Astrocyte (in vitro differentiated cells and primary cell): ENCODE data around the gene RALGAPB. TPM values are rescaled to one million over a fixed set of nuclear protein-coding genes. Genes with fewer than 3 reads are reported as not detected.

ENCODE experiments used
- DNase-seq: peaks from one replicate; pipeline ENCODE4 v3.0.0-alpha.2; 2010; ENCODE audit warnings: low read depth
- FAIRE-seq: peaks from 2 replicates; lab custom pipeline; 2011; peaks lifted over from hg19 to GRCh38; lab: Jason Lieb, UNC
- H2AFZ ChIP-seq: 2 replicates; pipeline ENCODE4 v1.6.0; 2012; ENCODE audit warnings: low read depth, low read length, inconsistent platforms
- H3K27ac ChIP-seq: 2 replicates; pipeline ENCODE4 v1.5.1; 2011; ENCODE audit warnings: low read depth, low read length, inconsistent platforms
- H3K27me3 ChIP-seq: 2 replicates; pipeline ENCODE4 v1.6.0; 2011; ENCODE audit warnings: low read length, inconsistent platforms; ENCODE audit not compliant: insufficient read depth
- H3K36me3 ChIP-seq: 2 replicates; pipeline ENCODE4 v1.5.1; 2011; ENCODE audit warnings: low read length, inconsistent platforms; ENCODE audit not compliant: insufficient read depth
- H3K4me1 ChIP-seq: 2 replicates; pipeline ENCODE4 v1.5.1; 2011; ENCODE audit warnings: low read length, inconsistent platforms; ENCODE audit not compliant: insufficient read depth
- H3K4me2 ChIP-seq: 2 replicates; pipeline ENCODE4 v1.6.0; 2012; ENCODE audit warnings: low read length, inconsistent platforms
- H3K4me3 ChIP-seq: 2 replicates; pipeline ENCODE4 v1.5.1; 2011; ENCODE audit warnings: low read depth, mild to moderate bottlenecking, low read length, inconsistent platforms; ENCODE audit not compliant: insufficient read depth
- H3K79me2 ChIP-seq: 2 replicates; pipeline ENCODE4 v1.6.0; 2012; ENCODE audit warnings: mild to moderate bottlenecking, low read length, inconsistent platforms; ENCODE audit not compliant: insufficient read depth
- H3K9ac ChIP-seq: 2 replicates; pipeline ENCODE4 v1.6.0; 2012; ENCODE audit warnings: mild to moderate bottlenecking, low read length, inconsistent platforms
- H3K9me3 ChIP-seq: 2 replicates; pipeline ENCODE4 v1.5.1; 2012; ENCODE audit warnings: low read depth, mild to moderate bottlenecking, low read length, inconsistent platforms; ENCODE audit not compliant: insufficient read depth
- H4K20me1 ChIP-seq: 2 replicates; pipeline ENCODE4 v1.6.0; 2012; ENCODE audit warnings: low read length, inconsistent platforms; ENCODE audit not compliant: insufficient read depth
- H3K27ac Mint-ChIP-seq: one replicate; pipeline ENCODE4 v1.8.0; 2021; ENCODE audit warnings: mild to moderate bottlenecking, mixed read lengths; ENCODE audit not compliant: unreplicated experiment
- H3K27me3 Mint-ChIP-seq: one replicate; pipeline ENCODE4 v1.8.0; 2021; ENCODE audit warnings: low read depth, mixed read lengths; ENCODE audit not compliant: unreplicated experiment
- H3K36me3 Mint-ChIP-seq: one replicate; pipeline ENCODE4 v1.8.0; 2021; ENCODE audit warnings: low read depth, mixed read lengths; ENCODE audit not compliant: unreplicated experiment
- H3K4me1 Mint-ChIP-seq: one replicate; pipeline ENCODE4 v1.8.0; 2021; ENCODE audit warnings: low read depth, mixed read lengths; ENCODE audit not compliant: unreplicated experiment
- H3K4me3 Mint-ChIP-seq: one replicate; pipeline ENCODE4 v1.8.0; 2021; ENCODE audit warnings: mild to moderate bottlenecking, moderate library complexity, mixed read lengths; ENCODE audit not compliant: unreplicated experiment
- H3K9me3 Mint-ChIP-seq: one replicate; pipeline ENCODE4 v1.8.0; 2021; ENCODE audit warnings: mild to moderate bottlenecking, mixed read lengths; ENCODE audit not compliant: unreplicated experiment
- CTCF ChIP-seq: IDR thresholded peaks from 2 replicates; pipeline ENCODE4 v1.5.1; 2011; ENCODE audit warnings: low read depth, mild to moderate bottlenecking, inconsistent platforms, low read length, moderate library complexity; ENCODE audit not compliant: insufficient read depth
- EZH2 ChIP-seq: IDR thresholded peaks from 2 replicates; pipeline ENCODE4 v1.6.1; 2012; ENCODE audit warnings: mild to moderate bottlenecking, low read length, inconsistent platforms; ENCODE audit not compliant: insufficient read depth
- total RNA-seq: library from RNA; stranded (reverse); gene quantifications from 2 replicates; pipeline ENCODE4 v1.2.1, GENCODE V29; 2021

The RALGAPB gene
- total RNA-seq, 1 donor from 2014 or later, result 40.2 TPM

GRCh38 chr20:38581013-38581412, 108.4 kb downstream of the RALGAPB start, which contains the start of gene ADIG:
TSS of gene ADIG (plus strand) at chr20:38581197. CDS start at chr20:38581251, 54 bp downstream.
- FAIRE-seq, result no peak
- H3K27ac Mint-ChIP-seq, result no peak within 1 kb of the TSS

GRCh38 chr20:38581830-38582358, 109.3 kb downstream of the RALGAPB start:
- Mint-ChIP-seq H3K36me3 (peaks cover 2% of the 10 kb centered on the region), H3K27me3 (peaks cover 4% of the 10 kb centered on the region), H3K27ac (no peak overlapping the region), H3K4me3 (no peak overlapping the region), H3K4me1 (peaks cover 17% of the 10 kb centered on the region), H3K9me3 (no peaks in the 10 kb centered on the region)
- Histone ChIP-seq H3K4me3 (no peak overlapping the region), H3K4me1 (no peaks in the 10 kb centered on the region), H3K9me3 (no peaks in the 10 kb centered on the region), H3K27ac (no peak overlapping the region), H3K79me2 (no peaks in the 10 kb centered on the region), H2AFZ (no peak overlapping the region), H3K27me3 (peaks cover 4% of the 10 kb centered on the region), H3K9ac (no peak overlapping the region), H3K36me3 (no peaks in the 10 kb centered on the region), H4K20me1 (no peaks in the 10 kb centered on the region), H3K4me2 (no peak overlapping the region)
- DNase-seq (no peak), FAIRE-seq (no peak)
- TF ChIP-seq EZH2, result no peak
- TF ChIP-seq CTCF, result no peak

More at GRCh38 chr20:38581013-38581412, 108.4 kb downstream of the RALGAPB start, which contains the start of gene ADIG:
- TF ChIP-seq CTCF (no peak), EZH2 (no peak)
- H3K9ac ChIP-seq, result no peak within 1 kb of the TSS
- H3K4me2 ChIP-seq, result no peak within 1 kb of the TSS
- no peak within 1 kb of the TSS for H3K27ac ChIP-seq
- no peaks in the 10 kb centered on the region for H3K9me3 ChIP-seq
- no peak within 1 kb of the TSS for H3K4me3 ChIP-seq
- peaks cover 4% of the 10 kb centered on the region for H3K27me3 Mint-ChIP-seq
- H3K9me3 Mint-ChIP-seq, result no peaks in the 10 kb centered on the region
- H3K79me2 ChIP-seq, result no peaks in the 10 kb centered on the region
- no peaks in the 10 kb centered on the region for H4K20me1 ChIP-seq
- peaks cover 2% of the 10 kb centered on the region for H3K36me3 Mint-ChIP-seq
- no peaks in the 10 kb centered on the region for H3K4me1 ChIP-seq
- no peak for DNase-seq
- peaks cover 4% of the 10 kb centered on the region for H3K27me3 ChIP-seq
- H3K4me3 Mint-ChIP-seq, result no peak within 1 kb of the TSS
- peaks cover 17% of the 10 kb centered on the region for H3K4me1 Mint-ChIP-seq
- no peaks in the 10 kb centered on the region for H3K36me3 ChIP-seq
- H2AFZ ChIP-seq, result no peak within 1 kb of the TSS

- H3K4me1 Mint-ChIP-seq, result peaks cover 17% of the 10 kb centered on the region
- H3K36me3 Mint-ChIP-seq, result peaks cover under 1% of the 10 kb centered on the region
- no peak overlapping the region for H3K4me3 ChIP-seq
- no peak for TF ChIP-seq CTCF
- no peak for TF ChIP-seq EZH2
- H3K9ac ChIP-seq, result no peak overlapping the region
- H3K27ac ChIP-seq, result no peak overlapping the region
- H3K79me2 ChIP-seq, result no peaks in the 10 kb centered on the region
- H4K20me1 ChIP-seq, result no peaks in the 10 kb centered on the region
- H3K27me3 ChIP-seq, result peaks cover 4% of the 10 kb centered on the region
- no peak overlapping the region for H3K4me2 ChIP-seq
- no peak overlapping the region for H3K27ac Mint-ChIP-seq
- H2AFZ ChIP-seq, result no peak overlapping the region
- no peaks in the 10 kb centered on the region for H3K9me3 Mint-ChIP-seq
- H3K4me3 Mint-ChIP-seq, result no peak overlapping the region
- H3K36me3 ChIP-seq, result no peaks in the 10 kb centered on the region
- H3K27me3 Mint-ChIP-seq, result peaks cover 4% of the 10 kb centered on the region
- DNase-seq (no peak), FAIRE-seq (no peak)
- H3K4me1 ChIP-seq, result no peaks in the 10 kb centered on the region
- H3K9me3 ChIP-seq, result no peaks in the 10 kb centered on the region
These were observed 110.7 kb downstream of the RALGAPB start for GRCh38 chr20:38583306-38583705.
